GM12891 (cell line): ENCODE results near the gene GAD1.

Experiments used
- POLR2A ChIP-seq: IDR thresholded peaks from 2 replicates; pipeline ENCODE4 v1.6.1; 2011; ENCODE audit warnings: low read depth, low read length, control low read depth
- POLR2AphosphoS5 ChIP-seq: IDR thresholded peaks from 2 replicates; pipeline ENCODE4 v1.6.1; 2011; ENCODE audit warnings: low read depth, low read length, control low read depth
- TAF1 ChIP-seq: IDR thresholded peaks from 2 replicates; pipeline ENCODE4 v1.6.1; 2011; ENCODE audit warnings: low read depth, low read length, control low read depth

DNA sequence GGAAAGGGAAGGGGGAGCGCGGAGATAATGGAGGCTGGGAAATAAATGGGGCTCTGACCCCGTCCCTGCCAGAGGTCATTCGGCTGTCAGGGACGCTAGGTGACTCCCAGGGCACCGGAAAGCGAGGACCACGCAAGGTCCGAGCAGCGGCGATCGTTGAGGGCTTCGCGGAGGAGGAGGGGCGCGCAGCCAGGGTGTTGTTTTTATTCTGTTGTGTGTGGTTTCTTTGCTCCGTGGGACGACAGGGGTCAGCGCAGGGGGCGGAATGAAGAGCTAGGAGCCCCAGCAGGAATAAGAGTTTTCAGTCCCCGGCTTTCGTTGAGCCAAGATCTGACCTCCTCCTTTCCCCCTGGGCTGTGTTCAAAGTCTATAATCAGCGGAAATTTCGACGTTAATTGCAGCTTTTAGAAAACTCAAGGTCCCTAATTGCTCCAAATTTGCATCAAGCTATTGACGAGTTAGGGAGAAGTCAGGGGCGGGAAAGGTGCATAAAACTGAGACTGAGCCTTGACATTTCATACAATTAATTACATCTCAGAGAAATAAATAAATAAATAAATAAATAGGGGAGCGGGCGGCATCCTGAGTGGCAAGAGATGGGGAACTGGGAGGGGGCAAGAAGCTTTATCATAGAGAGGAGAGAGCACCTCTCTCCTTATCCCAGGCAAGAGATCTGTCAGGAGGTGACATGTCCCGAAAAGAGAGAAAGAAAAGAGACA, 2.2 kb downstream of the GAD1 start:
- no peak for TF ChIP-seq POLR2A
- TF ChIP-seq POLR2AphosphoS5, result no peak
- TF ChIP-seq TAF1, result no peak
